Ramos (cell line): ENCODE measurements around the gene NGFR.

Experiments used
- in situ Hi-C: fragments of 300-500 bp; cut with MboI; formaldehyde crosslinking; loops from one replicate; pipeline ENCODE4 v1.14.3; 2022; ENCODE audit warnings: low sequenced_read_pairs; ENCODE audit not compliant: unreplicated experiment

NGFR gene

GRCh38 chr17:49494986-49495841, at the start of gene NGFR:
Gene NGFR (plus strand): TSS chr17:49495293. CDS start chr17:49495418, 125 bp downstream.
- in situ Hi-C loops: no loop called here

GRCh38 chr17:49445591-49445990, 49.5 kb upstream of the NGFR start:
- in situ Hi-C loops: no loop called here

- in situ Hi-C loops: no loop called here
These were observed 47.3 kb upstream of the NGFR start for GRCh38 chr17:49447628-49448302.

- in situ Hi-C loops: no loop called here
These were observed 44.9 kb upstream of the NGFR start for GRCh38 chr17:49450181-49450580.

GRCh38 chr17:49450735-49451134, 44.4 kb upstream of the NGFR start:
- in situ Hi-C loops: no loop called here

- in situ Hi-C loops: no loop called here
These were observed 42.9 kb upstream of the NGFR start for GRCh38 chr17:49452201-49452600.

- in situ Hi-C loops: no loop called here
These were observed 42.4 kb upstream of the NGFR start for GRCh38 chr17:49452661-49453060.

- in situ Hi-C loops: no loop called here
These were observed 41.0 kb upstream of the NGFR start for GRCh38 chr17:49454050-49454449.

- in situ Hi-C loops: no loop called here
These were observed 39.7 kb upstream of the NGFR start for GRCh38 chr17:49455272-49455861.

- in situ Hi-C loops: no loop called here
These were observed 38.7 kb upstream of the NGFR start for GRCh38 chr17:49456183-49456965.

- in situ Hi-C loops: no loop called here
These were observed 37.2 kb upstream of the NGFR start for GRCh38 chr17:49457564-49458535.

GRCh38 chr17:49459401-49459984, 35.6 kb upstream of the NGFR start:
- in situ Hi-C loops: no loop called here

- in situ Hi-C loops: no loop called here
These were observed 34.7 kb upstream of the NGFR start for GRCh38 chr17:49460401-49460800.

GRCh38 chr17:49461580-49461979, 33.5 kb upstream of the NGFR start:
- in situ Hi-C loops: no loop called here

- in situ Hi-C loops: no loop called here
These were observed 31.0 kb upstream of the NGFR start for GRCh38 chr17:49464049-49464448.

GRCh38 chr17:49465331-49465903, 29.7 kb upstream of the NGFR start:
- in situ Hi-C loops: no loop called here

GRCh38 chr17:49466436-49466835, 28.7 kb upstream of the NGFR start:
- in situ Hi-C loops: no loop called here

- in situ Hi-C loops: no loop called here
These were observed 27.9 kb upstream of the NGFR start for GRCh38 chr17:49467175-49467574.
